Neuronal stem cell (in vitro differentiated cells): Measurements from ENCODE around the gene GYPC.
A peak's percentile ranks its signal among the peaks of the same experiment; 100 is the strongest.

Experiments used
- DNase-seq: peaks from one replicate; pipeline ENCODE4 v3.0.0-alpha.2; 2013; ENCODE audit warnings: low spot score
- H2AFZ ChIP-seq: one replicate; pipeline ENCODE4 v1.6.1; 2013; ENCODE audit warnings: mild to moderate bottlenecking, low read length, inconsistent platforms
- H2AK5ac ChIP-seq: 2 replicates; pipeline ENCODE4 v1.6.1; 2013; ENCODE audit warnings: low read depth, mild to moderate bottlenecking, inconsistent platforms, low read length, moderate library complexity, mixed read lengths
- H2BK120ac ChIP-seq: 2 replicates; pipeline ENCODE4 v1.6.1; 2013; ENCODE audit warnings: low read depth, mild to moderate bottlenecking, inconsistent platforms, low read length, moderate library complexity, mixed read lengths
- H2BK12ac ChIP-seq: one replicate; pipeline ENCODE4 v1.6.1; 2013; ENCODE audit warnings: low read length, inconsistent platforms
- H2BK15ac ChIP-seq: 2 replicates; pipeline ENCODE4 v1.6.1; 2013; ENCODE audit warnings: mild to moderate bottlenecking, low read length, inconsistent platforms, mixed read lengths
- H2BK5ac ChIP-seq: one replicate; pipeline ENCODE4 v1.6.1; 2013; ENCODE audit warnings: inconsistent platforms, mild to moderate bottlenecking, low read length, moderate library complexity
- H3K14ac ChIP-seq: one replicate; pipeline ENCODE4 v1.6.1; 2013; ENCODE audit warnings: low read length, inconsistent platforms
- H3K18ac ChIP-seq: 2 replicates; pipeline ENCODE4 v1.6.1; 2013; ENCODE audit warnings: low read length, inconsistent platforms
- H3K23ac ChIP-seq: 2 replicates; pipeline ENCODE4 v1.6.1; 2013; ENCODE audit warnings: low read depth, mild to moderate bottlenecking, mixed read lengths, low read length, inconsistent platforms; ENCODE audit not compliant: poor library complexity
- H3K27ac ChIP-seq: replicated peaks from 3 replicates; pipeline ENCODE4 v1.5.1; 2013; ENCODE audit warnings: low read length, inconsistent platforms
- H3K27me3 ChIP-seq, 3 experiments: 2 replicates each; pipeline ENCODE4 v1.6.1; 2013; ENCODE audit warnings: low read length in 3 of 3, mild to moderate bottlenecking in 2 of 3, inconsistent platforms in 1 of 3, low read depth in 1 of 3, mixed read lengths in 1 of 3, moderate library complexity in 1 of 3; ENCODE audit not compliant: control insufficient read depth in 3 of 3, insufficient read depth in 3 of 3
- H3K36me3 ChIP-seq, 2 donors: replicated peaks in 1 of 2; 2 replicates each; pipeline ENCODE4 v1.6.1; 2013; ENCODE audit warnings: low read length in 2 of 2; ENCODE audit not compliant: control insufficient read depth in 2 of 2, insufficient read depth in 2 of 2
- H3K4ac ChIP-seq: 2 replicates; pipeline ENCODE4 v1.6.1; 2013; ENCODE audit warnings: inconsistent platforms, mild to moderate bottlenecking, low read length, moderate library complexity
- H3K4me1 ChIP-seq, 2 donors: 1 replicate in 1 of 2; 2 replicates in 1 of 2; pipeline ENCODE4 v1.6.1; 2013; ENCODE audit warnings: low read length in 2 of 2, low read depth in 1 of 2; ENCODE audit not compliant: control insufficient read depth in 2 of 2, insufficient read depth in 1 of 2
- H3K4me2 ChIP-seq: one replicate; pipeline ENCODE4 v1.6.1; 2013; ENCODE audit warnings: mild to moderate bottlenecking, low read length, inconsistent platforms; ENCODE audit not compliant: insufficient read depth, poor library complexity, severe bottlenecking
- H3K4me3 ChIP-seq, 2 donors: 2 replicates each; pipeline ENCODE4 v1.5.1; 2013; ENCODE audit warnings: low read length in 2 of 2, mild to moderate bottlenecking in 2 of 2, inconsistent platforms in 1 of 2, moderate library complexity in 1 of 2
- H3K79me1 ChIP-seq: one replicate; pipeline ENCODE4 v1.6.1; 2013; ENCODE audit warnings: low read depth, mild to moderate bottlenecking, inconsistent platforms, low read length, moderate library complexity
- H3K9ac ChIP-seq: one replicate; pipeline ENCODE4 v1.6.1; 2013; ENCODE audit warnings: mild to moderate bottlenecking, low read depth, low read length, inconsistent platforms; ENCODE audit not compliant: poor library complexity
- H3K9me3 ChIP-seq, 2 donors: replicated peaks in 1 of 2; 2 replicates each; pipeline versions ENCODE3 to v1.6.1; 2013; ENCODE audit warnings: low read length in 2 of 2, mild to moderate bottlenecking in 2 of 2, inconsistent platforms in 1 of 2, low read depth in 1 of 2, mixed read lengths in 1 of 2, moderate library complexity in 1 of 2; ENCODE audit not compliant: control insufficient read depth in 2 of 2, insufficient read depth in 1 of 2
- H4K8ac ChIP-seq: one replicate; pipeline ENCODE4 v1.6.1; 2013; ENCODE audit warnings: low read depth, mild to moderate bottlenecking, inconsistent platforms, low read length, moderate library complexity
- H4K91ac ChIP-seq: one replicate; pipeline ENCODE4 v1.6.1; 2013; ENCODE audit warnings: low read length, low read depth, mild to moderate bottlenecking, inconsistent platforms; ENCODE audit not compliant: poor library complexity
- WGBS, 2 donors: extraction: QIAGEN DNeasy Blood & Tissue Kit; methylation state at CpG; one replicate each; pipeline ENCODE4 v1.1.7; 2013; ENCODE audit warnings: missing lambda C conversion rate in 2 of 2, mixed read lengths in 1 of 2; ENCODE audit not compliant: insufficient read length in 2 of 2, insufficient replicate concordance in 1 of 2; ENCODE audit errors: extremely low coverage in 2 of 2; 5-methylcytosine and 5-hydroxymethylcytosine counted together

Gene GYPC

DNA sequence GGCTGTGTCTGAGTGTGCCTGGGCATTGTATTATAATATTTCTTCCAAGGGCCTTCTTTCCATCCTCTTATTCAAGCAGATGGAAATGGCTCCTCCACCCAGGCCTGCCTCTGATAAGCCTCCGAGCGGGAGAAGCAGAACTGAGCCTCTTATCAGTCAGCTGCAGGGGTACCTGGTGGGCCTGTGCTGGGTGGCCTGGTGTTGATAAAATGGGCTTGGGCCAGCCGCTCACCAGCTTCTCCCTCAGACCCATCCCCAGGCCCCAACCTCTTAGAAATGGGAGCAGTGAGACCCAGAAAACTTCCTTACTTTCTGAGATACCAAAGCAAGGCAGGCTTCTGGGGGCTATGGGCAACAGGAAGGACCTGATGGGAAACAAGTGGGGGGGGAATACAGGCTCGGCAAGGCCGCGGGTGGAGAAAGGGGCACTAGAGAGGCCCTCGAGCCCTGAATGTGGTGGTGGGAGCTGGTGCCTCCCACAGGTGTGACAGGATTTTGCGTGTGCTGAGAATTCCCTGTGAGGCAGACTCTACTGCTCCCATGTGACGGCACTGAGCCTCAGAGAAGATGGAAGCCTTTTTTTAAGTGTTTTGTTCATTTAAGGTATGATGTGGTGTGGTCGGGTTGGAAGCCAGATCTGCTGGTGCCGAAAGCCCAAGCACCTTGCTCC is 18.3 kb downstream of the GYPC start:
- no peaks in the 10 kb centered on the region for H3K27me3 ChIP-seq
- no peak overlapping the region for H2BK12ac ChIP-seq
- no peaks in the 10 kb centered on the region for H3K79me1 ChIP-seq
- H3K4me1 ChIP-seq = peaks cover under 1 to 9% of the 10 kb centered on the region in 2 donors
- peaks cover 0 to 28% of the 10 kb centered on the region in 2 donors for H3K36me3 ChIP-seq
- no peak overlapping the region for H3K9ac ChIP-seq
- no peak overlapping the region for H2BK15ac ChIP-seq
- H3K18ac ChIP-seq = no peak overlapping the region
- no CpG with 5 or more reads among the region's 11 CpGs for WGBS, 2 donors
- no peak overlapping the region for H2AK5ac ChIP-seq
- H2AFZ ChIP-seq = no peak overlapping the region
- H4K91ac ChIP-seq = no peak overlapping the region
- no peak overlapping the region for H3K4me2 ChIP-seq
- H2BK120ac ChIP-seq = no peak overlapping the region
- H3K9me3 ChIP-seq = peaks cover 9 to 27% of the 10 kb centered on the region in 2 donors
- H3K4ac ChIP-seq = no peak overlapping the region
- H3K4me3 ChIP-seq = no peak overlapping the region
- no peak overlapping the region for H3K27ac ChIP-seq
- DNase-seq = no peak
- H3K23ac ChIP-seq = no peak overlapping the region
- H3K14ac ChIP-seq = peak overlapping the region; percentile 26
- H4K8ac ChIP-seq = no peak overlapping the region
- H2BK5ac ChIP-seq = no peak overlapping the region

DNA sequence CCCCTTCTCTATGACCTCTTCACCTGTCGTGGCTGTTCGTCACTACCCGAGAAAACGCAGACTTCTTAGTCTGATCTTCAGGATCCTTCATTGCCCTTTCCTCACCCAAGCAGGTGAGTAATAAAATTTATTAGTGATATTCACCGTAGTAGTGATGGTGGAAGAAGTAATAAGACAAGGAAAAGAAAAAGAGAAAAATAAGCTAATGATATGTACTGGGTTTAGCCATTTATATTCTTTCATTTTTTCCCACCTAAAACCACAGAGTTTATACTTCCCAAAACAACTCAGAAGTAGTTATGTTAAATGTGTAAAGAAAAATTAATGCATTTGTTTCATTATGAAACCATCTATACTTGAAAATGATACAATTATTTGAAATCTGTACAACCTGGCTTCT is 19.7 kb downstream of the GYPC start:
- H3K4me2 ChIP-seq = no peak overlapping the region

DNA sequence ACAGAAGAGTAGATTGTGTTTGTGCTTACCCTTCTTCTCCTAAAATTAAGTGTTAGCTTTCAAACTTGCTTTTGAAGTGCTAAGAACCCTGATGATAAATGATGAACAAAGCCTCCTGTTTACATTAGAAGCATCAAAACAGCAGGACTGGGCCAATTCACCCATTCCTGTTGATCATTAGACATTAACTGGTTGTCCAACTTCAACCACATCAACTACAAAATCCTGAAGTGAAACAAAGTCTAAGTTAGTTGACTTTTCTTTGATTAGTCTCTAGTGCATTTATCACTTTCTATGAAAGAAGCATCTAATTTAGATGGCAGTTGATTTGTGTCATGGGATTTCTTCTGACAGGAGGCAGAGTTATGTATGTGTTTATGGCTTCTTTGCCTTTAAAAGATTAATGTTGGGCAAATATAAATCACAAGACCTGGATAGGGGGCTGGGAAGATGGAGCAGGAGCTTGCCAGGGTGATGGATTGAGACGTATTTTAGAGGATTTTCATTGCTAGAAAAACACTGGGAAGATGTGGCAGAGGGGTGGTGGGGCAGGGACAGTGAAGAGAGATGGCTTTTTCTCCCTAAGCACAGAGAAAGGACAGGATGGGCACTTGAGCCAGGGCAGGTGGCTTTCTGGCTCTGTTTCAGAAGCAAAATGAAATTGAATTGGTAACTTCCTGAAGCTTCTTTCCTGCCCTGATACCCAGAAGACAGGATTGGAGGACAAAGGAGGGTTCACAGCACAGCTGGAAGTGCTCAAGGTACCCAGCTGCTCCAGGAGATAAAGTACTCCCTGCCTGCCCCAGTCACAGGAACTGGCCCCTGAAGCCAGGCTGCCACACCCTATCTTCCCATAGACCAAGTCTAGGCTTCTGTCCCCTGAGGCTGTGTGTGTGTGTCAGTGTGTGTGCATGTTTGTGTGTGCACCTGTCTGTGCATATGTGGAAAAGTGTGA is 20.5 kb downstream of the GYPC start:
- Histone ChIP-seq H2BK120ac (no peak overlapping the region), H2AFZ (no peak overlapping the region), H3K4me1 (no peaks in the 10 kb centered on the region), H2BK12ac (no peak overlapping the region), H2BK5ac (no peak overlapping the region), H3K36me3 (peaks cover 0 to 41% of the 10 kb centered on the region in 2 donors), H3K27me3 (no peaks in the 10 kb centered on the region), H4K91ac (no peak overlapping the region), H3K23ac (no peak overlapping the region), H3K14ac (no peak overlapping the region), H3K27ac (no peak overlapping the region), H3K79me1 (no peaks in the 10 kb centered on the region), H3K4me2 (no peak overlapping the region), H3K9me3 (peaks cover 9 to 27% of the 10 kb centered on the region in 2 donors), H3K4ac (no peak overlapping the region), H3K4me3 (peak overlapping the region in 1 of 2 donors; percentile 54), H2BK15ac (no peak overlapping the region), H3K18ac (no peak overlapping the region), H4K8ac (no peak overlapping the region), H3K9ac (no peak overlapping the region), H2AK5ac (no peak overlapping the region)
- DNase-seq = no peak
- no CpG with 5 or more reads among the region's 1 CpG for WGBS, 2 donors

More for the DNA sequence above, 19.7 kb downstream of the GYPC start:
- Histone ChIP-seq H3K79me1 (no peaks in the 10 kb centered on the region), H3K36me3 (peaks cover 0 to 33% of the 10 kb centered on the region in 2 donors), H2BK5ac (no peak overlapping the region), H3K9me3 (peaks cover 9 to 27% of the 10 kb centered on the region in 2 donors), H2AK5ac (no peak overlapping the region), H3K9ac (no peak overlapping the region), H3K18ac (no peak overlapping the region), H3K4me3 (no peak overlapping the region), H3K4me1 (peaks cover 0 to 1% of the 10 kb centered on the region in 2 donors), H3K27me3 (no peaks in the 10 kb centered on the region), H3K27ac (no peak overlapping the region), H4K8ac (no peak overlapping the region), H2BK15ac (no peak overlapping the region), H3K14ac (no peak overlapping the region), H3K4ac (no peak overlapping the region), H2BK120ac (no peak overlapping the region), H3K23ac (no peak overlapping the region), H2BK12ac (no peak overlapping the region), H2AFZ (no peak overlapping the region), H4K91ac (no peak overlapping the region)
- no peak for DNase-seq
- WGBS, 2 donors = no CpG with 5 or more reads among the region's 5 CpGs

DNA sequence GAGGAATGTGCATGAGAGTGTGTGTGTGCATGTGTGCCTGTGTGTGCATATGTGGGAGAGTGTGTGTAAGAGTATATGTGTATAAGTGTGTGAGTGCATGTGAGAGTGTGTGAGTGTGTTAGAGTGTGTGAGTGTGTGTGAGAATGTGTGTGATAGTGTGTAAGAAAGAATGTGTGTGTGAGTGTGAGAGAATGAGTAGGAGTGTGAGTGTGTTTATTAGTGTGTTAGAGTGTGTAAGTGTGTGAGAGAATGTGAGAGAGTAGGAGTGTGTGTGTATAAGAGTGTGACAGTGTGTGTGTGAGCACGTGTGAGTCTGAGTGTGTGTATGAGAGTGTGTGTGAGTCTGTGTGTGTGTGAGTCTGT is 21.2 kb downstream of the GYPC start:
- Histone ChIP-seq H3K9me3 (peaks cover 9 to 27% of the 10 kb centered on the region in 2 donors), H2BK5ac (no peak overlapping the region), H2BK15ac (no peak overlapping the region), H3K27me3 (no peaks in the 10 kb centered on the region), H3K9ac (no peak overlapping the region), H2AK5ac (no peak overlapping the region), H3K23ac (peak overlapping the region; percentile 38), H3K4ac (no peak overlapping the region), H3K18ac (no peak overlapping the region), H2AFZ (no peak overlapping the region), H3K79me1 (no peaks in the 10 kb centered on the region), H3K27ac (no peak overlapping the region), H2BK120ac (no peak overlapping the region), H3K36me3 (peaks cover 0 to 41% of the 10 kb centered on the region in 2 donors), H3K4me1 (no peaks in the 10 kb centered on the region), H4K91ac (no peak overlapping the region), H2BK12ac (no peak overlapping the region), H4K8ac (peak overlapping the region; percentile 67), H3K14ac (no peak overlapping the region), H3K4me2 (no peak overlapping the region), H3K4me3 (peak overlapping the region in 1 of 2 donors; percentile 54)
- DNase-seq = no peak
- WGBS, 2 donors = 100% methylated on average over 1 of the region's 1 CpG; no CpG with 5 or more reads in 1 of the 2 donors
